Lower leg skin (tissue), 4 donors: ENCODE data around the gene GADL1. TPM values are rescaled to one million over a fixed set of nuclear protein-coding genes. Genes with fewer than 3 reads are reported as not detected.

Experiments
- DNase-seq, 2 donors: peaks; one replicate each; pipeline ENCODE4 v3.0.0-alpha.2; 2019; ENCODE audit warnings: low spot score in 2 of 2
- H3K4me3 ChIP-seq: fragments of 200-600 bp; sonication (generic); 2 replicates; pipeline ENCODE4 v1.5.1; 2017; ENCODE audit warnings: mild to moderate bottlenecking, low read depth; ENCODE audit not compliant: poor library complexity, severe bottlenecking
- POLR2A ChIP-seq, 2 donors: fragments of 450-650 bp; IDR thresholded peaks; one replicate each; pipeline ENCODE4 v1.6.1; 2016 to 2017; ENCODE audit warnings: antibody characterized with exemption in 2 of 2, mild to moderate bottlenecking in 1 of 2, moderate library complexity in 1 of 2
- WGBS, 2 donors: methylation state at CpG; one replicate each; pipeline ENCODE4 v1.1.5; 2018; 5-methylcytosine and 5-hydroxymethylcytosine counted together
- intact Hi-C: fragments of 100-400 bp; cut with DNase I; formaldehyde crosslinking; loops from one replicate; pipeline ENCODE4 v1.15.0; 2023; ENCODE audit warnings: low total_unique reads
- total RNA-seq, 4 donors: library from RNA; depleted of rRNA; stranded (reverse); fragments of >200 nt; gene quantifications; one replicate each; pipeline ENCODE4 v1.1.0, GENCODE V29; 2016
- TF ChIP-seq, protein P1 (sequence below), 3 donors: fragments of 450-650 bp; IDR thresholded peaks; one replicate each; pipeline ENCODE4 v1.5.1; 2016; ENCODE audit warnings: antibody characterized with exemption in 3 of 3, mild to moderate bottlenecking in 3 of 3, moderate library complexity in 2 of 3

Gene GADL1
- total RNA-seq, 4 donors from 2014 or later = not detected

DNA sequence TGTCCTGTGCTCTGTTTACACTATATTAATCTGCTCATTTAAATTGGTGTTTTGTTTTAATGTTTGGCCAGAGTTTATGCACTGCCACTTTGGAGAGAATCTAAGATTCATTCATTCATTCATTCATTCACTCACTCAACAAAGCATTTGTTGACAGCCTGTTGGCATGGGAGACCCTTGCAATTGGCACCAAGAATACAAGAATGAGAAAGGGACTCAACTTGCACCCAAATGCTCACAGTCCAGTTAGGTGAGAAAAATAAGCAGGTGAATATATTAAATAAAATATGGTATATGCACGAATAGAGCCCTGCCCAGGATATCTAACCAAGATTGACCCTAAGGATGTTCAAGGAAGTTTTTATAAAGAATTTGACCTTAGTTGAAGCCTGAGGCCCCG lies 207.7 kb downstream of the GADL1 start:
- WGBS, 2 donors = 81 to 88% methylated on average over 2 of the region's 2 CpGs
- intact Hi-C loops = no loop called here
- no peak overlapping the region for H3K4me3 ChIP-seq
- DNase-seq = no peak
- TF ChIP-seq, protein P1, sequence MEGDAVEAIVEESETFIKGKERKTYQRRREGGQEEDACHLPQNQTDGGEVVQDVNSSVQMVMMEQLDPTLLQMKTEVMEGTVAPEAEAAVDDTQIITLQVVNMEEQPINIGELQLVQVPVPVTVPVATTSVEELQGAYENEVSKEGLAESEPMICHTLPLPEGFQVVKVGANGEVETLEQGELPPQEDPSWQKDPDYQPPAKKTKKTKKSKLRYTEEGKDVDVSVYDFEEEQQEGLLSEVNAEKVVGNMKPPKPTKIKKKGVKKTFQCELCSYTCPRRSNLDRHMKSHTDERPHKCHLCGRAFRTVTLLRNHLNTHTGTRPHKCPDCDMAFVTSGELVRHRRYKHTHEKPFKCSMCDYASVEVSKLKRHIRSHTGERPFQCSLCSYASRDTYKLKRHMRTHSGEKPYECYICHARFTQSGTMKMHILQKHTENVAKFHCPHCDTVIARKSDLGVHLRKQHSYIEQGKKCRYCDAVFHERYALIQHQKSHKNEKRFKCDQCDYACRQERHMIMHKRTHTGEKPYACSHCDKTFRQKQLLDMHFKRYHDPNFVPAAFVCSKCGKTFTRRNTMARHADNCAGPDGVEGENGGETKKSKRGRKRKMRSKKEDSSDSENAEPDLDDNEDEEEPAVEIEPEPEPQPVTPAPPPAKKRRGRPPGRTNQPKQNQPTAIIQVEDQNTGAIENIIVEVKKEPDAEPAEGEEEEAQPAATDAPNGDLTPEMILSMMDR (IDR thresholded peaks at IDR 0.05) = no peak
- TF ChIP-seq POLR2A (IDR thresholded peaks at IDR 0.05) = no peak

DNA sequence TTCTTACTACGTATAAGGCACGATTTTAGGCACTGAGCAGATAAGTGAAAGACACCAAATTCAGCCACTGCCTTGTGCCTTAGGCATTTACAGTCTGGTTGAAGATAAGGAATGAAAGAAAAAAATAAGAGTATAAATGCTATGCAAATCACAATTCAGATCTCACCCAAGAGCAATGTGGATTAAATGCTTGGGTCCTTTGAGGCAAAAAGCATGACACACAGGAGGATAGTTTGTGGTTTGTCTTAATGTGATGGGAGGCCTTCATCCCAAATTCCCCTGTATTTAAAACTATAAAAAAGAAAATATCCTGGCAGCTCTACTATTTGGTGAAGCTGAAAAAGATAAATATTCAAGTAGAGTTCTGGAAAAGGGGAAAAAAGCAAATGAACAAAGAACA lies 208.3 kb downstream of the GADL1 start:
- 85 to 86% methylated on average over 2 of the region's 2 CpGs for WGBS, 2 donors
- no peak overlapping the region for H3K4me3 ChIP-seq
- no peak for DNase-seq
- TF ChIP-seq, protein P1 (IDR thresholded peaks at IDR 0.05) = no peak
- no peak for TF ChIP-seq POLR2A (IDR thresholded peaks at IDR 0.05)
- intact Hi-C loops = no loop called here

DNA sequence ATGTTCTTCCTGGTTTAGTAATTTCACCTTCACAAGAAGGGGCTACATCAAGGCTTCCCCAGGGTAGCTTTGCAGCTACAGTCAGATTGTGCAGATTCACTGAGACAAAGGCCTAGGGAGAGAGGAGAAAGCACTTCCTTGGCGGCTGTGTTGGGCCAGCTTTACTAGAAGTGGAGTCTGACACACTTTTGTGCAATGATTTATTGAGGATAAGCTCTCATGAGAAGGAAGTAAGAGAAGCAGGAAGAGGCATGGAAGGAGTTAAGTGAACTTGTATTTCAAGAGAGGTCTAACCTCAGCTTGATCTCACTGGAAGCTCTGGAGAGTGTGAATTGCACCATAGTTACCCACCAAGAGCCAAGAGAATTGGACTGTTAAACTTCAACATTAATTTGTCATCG lies 209.2 kb downstream of the GADL1 start:
- intact Hi-C loops = no loop called here
- WGBS, 2 donors = 85 to 87% methylated on average over 2 of the region's 2 CpGs
- TF ChIP-seq, protein P1 (IDR thresholded peaks at IDR 0.05) = no peak
- no peak for TF ChIP-seq POLR2A (IDR thresholded peaks at IDR 0.05)
- no peak for DNase-seq
- H3K4me3 ChIP-seq = no peak overlapping the region

DNA sequence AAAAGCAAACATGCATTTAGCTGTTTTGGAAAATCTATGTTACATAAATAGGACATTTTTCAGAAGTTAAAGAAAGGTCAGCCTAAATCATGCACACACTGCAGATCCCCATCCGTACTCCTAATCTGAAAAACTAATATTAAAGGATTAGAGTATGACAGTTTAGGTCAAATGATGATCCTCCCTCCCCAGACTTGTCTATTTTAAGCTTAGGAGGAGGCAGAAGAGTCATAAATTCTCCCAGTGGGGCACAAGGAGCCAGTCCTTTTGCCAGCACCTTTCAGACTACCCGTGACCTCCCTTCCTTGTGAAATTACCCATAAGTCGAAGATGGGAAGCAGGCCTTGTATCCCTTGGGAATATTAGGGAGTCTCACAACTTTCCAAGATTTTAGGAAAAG lies 210.1 kb downstream of the GADL1 start:
- no peak for DNase-seq
- no peak overlapping the region for H3K4me3 ChIP-seq
- no peak for TF ChIP-seq POLR2A (IDR thresholded peaks at IDR 0.05)
- TF ChIP-seq, protein P1 (IDR thresholded peaks at IDR 0.05) = no peak
- intact Hi-C loops = no loop called here
- WGBS, 2 donors = 47 to 70% methylated on average over 3 of the region's 3 CpGs

DNA sequence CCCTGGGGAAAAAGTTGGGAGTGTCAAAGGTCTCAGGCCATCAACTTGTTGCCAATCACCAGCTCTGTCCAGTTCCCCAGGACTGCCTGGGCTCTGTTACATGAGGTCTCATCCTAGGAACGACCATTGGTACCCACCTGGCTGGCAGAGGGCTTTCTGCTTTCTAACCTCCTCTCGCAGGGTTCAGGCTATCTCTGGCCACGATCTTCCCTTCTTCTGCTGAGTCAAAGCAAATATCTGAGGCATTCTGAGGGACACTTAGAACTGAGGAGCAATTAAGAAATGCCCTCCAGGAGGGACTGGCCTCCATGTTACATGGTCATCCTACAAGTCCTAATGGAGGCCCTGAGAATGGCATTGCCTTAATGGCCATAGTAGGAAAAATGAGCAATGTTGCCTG lies 210.7 kb downstream of the GADL1 start:
- TF ChIP-seq, protein P1 (IDR thresholded peaks at IDR 0.05) = no peak
- H3K4me3 ChIP-seq = no peak overlapping the region
- WGBS, 2 donors = 85 to 95% methylated on average over 3 of the region's 3 CpGs
- intact Hi-C loops = no loop called here
- DNase-seq = no peak

DNA sequence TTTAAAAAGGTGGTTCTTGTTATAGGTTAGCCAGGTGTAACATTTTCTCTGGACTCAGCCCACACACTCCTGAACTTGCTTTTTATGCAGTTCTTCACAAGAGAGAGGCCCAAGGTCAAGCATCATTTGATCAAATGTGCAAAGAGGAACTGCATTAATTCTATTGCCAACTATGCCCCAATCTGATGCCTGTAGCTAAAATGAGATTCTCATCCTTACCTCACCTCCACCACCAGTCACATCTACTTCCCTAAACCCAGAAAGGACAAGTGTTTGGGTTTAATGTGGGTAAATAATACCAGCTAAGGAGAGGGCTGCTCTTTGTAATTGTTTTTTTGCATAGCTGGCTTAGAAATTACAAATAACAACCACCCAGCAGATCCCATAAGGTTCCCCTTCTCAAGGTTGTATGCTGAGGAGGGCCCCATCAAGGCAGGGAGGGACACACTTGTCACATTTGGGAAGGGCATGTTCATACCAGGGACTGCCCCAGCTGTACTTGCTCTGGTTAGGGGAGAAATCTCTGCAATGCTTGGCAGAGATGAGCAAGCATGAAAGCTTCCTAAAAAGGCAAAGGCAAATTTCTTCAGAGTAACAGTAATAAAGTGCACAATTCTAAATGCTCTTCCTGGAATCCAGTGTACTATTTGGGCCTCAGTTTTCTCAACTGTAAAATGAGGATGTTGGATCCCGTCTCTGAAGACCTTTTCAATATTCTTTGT lies 211.9 kb downstream of the GADL1 start:
- WGBS, 2 donors = 71 to 80% methylated on average over 1 of the region's 1 CpG
- TF ChIP-seq, protein P1 (IDR thresholded peaks at IDR 0.05) = no peak
- TF ChIP-seq POLR2A (IDR thresholded peaks at IDR 0.05) = no peak
- no peak overlapping the region for H3K4me3 ChIP-seq
- no peak for DNase-seq
- intact Hi-C loops = no loop called here
